ENCODE results near the gene MYLK. TPM values are rescaled to one million over a fixed set of nuclear protein-coding genes. Genes with fewer than 3 reads are reported as not detected.

MYLK gene
- total RNA-seq, 1 experiment from 2014 or later, result 75.9 TPM

GRCh38 chr3:123650101-123650500 lies 234.0 kb downstream of the MYLK start:
- no peak for DNase-seq (ENCODE audit: low read depth)

GRCh38 chr3:123648696-123649405 lies 235.3 kb downstream of the MYLK start:
- DNase-seq (ENCODE audit: low read depth), result no peak

- DNase-seq (ENCODE audit: low read depth), result no peak
These were observed 239.8 kb downstream of the MYLK start for GRCh38 chr3:123644358-123644757.

DNA sequence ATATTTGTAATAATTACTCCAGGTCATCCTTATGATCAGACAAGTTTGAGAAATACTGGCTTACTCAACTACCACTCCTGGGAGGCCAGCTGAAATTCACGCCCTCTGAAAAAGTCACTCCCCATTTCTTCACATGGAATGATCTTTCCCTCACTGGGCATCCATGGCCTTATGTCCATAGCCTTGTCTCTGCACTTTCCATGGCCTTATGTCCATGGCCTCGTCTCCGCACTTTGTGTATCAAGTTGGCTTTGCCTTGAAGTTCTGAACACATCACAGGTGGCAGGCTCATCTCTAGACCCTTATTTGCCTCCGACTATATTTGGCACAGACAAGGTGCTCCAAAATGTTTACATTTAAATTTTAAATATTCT lies 241.2 kb downstream of the MYLK start:
- DNase-seq (ENCODE audit: low read depth), result no peak

GRCh38 chr3:123642182-123642956 lies 241.8 kb downstream of the MYLK start:
- DNase-seq (ENCODE audit: low read depth), result peak; percentile 97

DNA sequence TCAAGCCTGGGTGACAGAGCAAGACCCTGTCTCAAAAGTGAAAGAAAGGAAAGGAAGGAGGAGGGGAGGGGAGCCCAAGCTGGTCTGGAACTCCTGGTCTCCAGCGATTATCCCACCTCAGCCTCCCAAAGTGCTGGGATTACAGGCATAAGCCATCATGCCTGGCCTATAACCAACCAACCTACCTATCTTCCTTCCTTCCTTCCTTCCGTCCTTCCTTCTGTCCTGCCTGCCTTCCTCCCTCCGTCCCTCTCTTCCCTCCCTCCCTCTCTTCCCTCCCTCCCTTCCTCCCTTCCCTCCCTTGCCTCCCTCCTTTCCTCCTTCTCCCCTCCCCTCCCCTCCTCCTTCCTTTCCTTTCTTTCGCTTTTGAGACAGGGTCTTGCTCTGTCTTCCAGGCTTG lies 242.6 kb downstream of the MYLK start:
- DNase-seq (ENCODE audit: low read depth), result no peak

- DNase-seq (ENCODE audit: low read depth), result no peak
These were observed 243.2 kb downstream of the MYLK start for GRCh38 chr3:123640740-123641462.

DNA sequence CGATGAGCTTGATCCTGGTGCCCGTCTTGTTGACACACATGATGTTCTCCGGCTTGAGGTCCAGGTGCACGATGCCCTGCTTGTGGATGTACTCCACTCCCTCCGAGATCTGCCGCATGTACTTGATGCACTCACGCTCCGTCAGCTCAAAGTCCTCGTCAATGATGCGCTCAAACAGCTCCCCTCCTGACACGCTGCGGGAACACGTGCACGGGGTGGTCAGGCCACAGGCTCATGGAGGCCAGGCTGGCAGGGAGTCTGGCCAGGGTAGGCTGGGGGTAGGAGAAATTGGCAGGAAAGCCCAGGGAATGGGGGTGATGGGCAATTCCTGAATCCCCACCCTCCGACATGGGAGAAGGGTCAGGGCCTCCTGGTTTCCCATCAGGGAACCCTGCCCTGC lies 243.8 kb downstream of the MYLK start:
- DNase-seq (ENCODE audit: low read depth), result no peak

DNA sequence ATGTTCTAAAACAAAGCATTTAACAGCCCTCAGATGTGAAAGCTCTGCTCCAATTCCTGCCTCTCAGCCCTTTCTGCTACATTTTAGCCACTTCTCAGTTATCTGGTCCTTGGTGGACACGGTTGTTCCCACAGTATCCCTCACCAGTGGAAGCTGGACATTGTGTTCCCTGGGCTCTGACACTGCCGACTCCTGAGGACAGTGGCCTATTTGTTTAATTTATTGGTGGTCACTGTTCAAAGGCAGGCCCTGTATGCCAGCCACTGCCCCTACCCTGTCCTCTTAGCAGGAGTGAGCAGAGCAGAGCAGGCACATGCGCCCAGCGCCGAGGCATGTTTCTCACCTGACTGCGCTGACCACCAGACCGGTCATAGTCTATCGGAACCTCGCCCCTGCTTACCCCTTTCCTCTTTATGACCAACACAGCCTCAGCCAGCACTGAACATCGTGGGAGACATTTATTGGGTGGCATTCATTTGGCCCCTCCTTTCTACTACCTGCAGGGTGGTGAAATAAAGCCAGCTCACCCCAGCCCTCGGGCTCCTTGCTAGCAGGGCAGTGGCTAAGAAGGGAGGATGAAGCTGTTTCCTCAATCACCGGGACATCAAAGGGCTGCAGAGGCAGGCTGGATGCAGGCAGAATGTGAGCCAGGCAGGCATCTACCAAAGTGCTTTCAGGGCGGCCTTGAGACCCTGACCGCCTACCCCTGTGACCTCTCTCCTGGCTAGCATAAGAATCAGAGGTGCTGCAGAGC lies 245.0 kb downstream of the MYLK start:
- DNase-seq (ENCODE audit: low read depth), result no peak

DNA sequence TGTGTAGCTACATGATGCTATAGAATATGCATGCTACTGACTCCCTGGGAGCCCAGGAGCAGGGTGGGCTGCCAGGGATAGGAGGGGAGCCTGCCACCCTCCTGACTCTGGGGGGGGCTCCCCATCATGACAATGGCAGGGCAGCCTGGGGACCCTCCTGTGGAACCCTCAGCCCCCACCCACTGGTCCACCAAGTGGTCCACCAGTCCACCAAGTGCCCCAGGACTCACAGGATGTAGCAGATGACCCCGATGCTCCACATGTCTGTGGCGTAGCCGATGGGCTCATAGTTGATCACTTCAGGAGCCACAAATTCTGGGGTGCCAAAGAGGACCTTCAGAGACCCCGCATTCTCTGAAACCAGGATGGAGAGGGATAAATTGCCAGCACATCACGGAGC lies 246.3 kb downstream of the MYLK start:
- DNase-seq (ENCODE audit: low read depth), result no peak

GRCh38 chr3:123637131-123637530 lies 247.0 kb downstream of the MYLK start:
- no peak for DNase-seq (ENCODE audit: low read depth)

DNA sequence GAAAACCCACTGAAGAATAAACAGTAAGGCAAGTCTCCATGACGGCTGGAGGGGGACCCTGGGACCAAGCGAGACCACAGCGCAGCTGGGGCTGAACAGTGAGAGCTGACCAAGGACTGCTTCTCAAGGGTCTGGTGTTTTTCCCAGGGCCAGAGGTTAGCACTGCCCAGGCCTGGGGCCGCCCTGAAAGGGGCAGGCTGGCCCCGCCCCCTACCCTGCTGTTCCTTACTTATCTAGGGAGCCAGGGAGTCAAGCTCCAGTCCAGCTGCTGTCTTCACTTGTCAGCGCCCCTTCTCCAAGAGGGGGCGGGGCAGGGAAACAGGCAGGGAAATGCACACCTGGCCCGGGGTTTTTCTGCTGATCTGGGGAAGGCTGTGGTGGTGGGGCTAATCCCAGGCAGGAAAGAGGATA lies 247.7 kb downstream of the MYLK start:
- DNase-seq (ENCODE audit: low read depth), result peak; percentile 24

- no peak for DNase-seq (ENCODE audit: low read depth)
These were observed 248.4 kb downstream of the MYLK start for GRCh38 chr3:123635717-123636116.

DNA sequence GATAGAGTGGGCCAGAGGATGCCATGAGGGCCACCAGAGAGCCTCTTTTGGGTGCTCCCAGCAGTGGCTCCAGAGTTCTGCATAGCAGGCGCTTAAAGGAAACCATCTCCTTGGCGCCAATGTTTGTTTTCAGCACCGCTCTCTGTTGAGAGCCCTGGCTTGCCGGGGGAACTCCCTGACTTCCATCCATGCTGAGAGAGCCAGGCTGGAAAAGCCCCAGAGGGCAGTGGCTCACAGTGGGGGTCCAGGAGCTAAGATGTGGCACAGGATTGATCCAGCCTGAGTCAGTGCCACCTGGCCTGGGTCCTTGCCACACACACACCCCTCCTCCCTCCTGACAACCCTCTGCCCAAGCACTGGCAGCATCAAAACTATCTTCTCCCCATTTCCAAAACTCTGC lies 248.9 kb downstream of the MYLK start:
- no peak for DNase-seq (ENCODE audit: low read depth)

DNA sequence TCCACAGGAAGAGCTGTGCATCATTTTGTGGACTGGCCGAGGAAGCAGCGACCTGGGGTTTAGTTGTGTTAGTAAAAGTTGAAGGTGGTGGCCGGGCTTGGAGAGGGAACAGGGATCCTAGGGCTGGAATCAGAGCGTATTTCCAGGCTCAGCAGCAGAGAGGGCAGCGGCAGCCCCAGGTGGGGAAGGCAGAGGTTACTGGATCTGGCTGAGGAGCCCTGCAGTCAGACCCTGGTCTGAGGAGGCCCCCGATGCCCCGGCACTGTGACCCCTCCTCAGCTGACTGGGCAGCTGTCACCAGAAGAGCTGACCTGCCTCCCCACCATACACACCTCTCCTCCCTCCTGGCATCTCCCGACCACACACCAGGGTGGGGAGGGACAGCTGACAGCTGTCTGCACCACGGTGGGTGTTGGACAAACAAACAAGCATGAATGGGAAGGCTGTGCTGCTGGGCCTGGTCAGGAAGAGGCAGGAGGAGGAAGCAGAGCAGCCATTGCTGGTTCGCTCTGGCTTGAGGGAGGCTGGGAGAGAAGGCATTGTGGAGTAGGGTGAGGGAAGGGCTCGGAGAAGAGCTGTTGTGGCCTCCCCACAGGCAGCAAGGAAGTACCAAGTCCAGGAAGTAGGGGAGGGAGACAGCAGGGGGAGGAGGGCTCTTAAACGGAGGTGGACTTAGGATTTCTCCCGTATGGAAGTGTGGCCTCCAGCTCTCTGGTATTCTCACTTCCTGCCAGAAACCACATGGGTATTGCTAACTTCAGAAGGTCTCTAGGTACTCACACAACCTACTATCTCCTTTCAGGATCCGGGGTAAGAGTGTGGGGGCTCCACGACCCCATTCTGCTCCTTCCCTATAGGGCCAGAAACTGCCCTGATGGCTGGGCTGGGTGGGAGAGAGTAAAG lies 249.7 kb downstream of the MYLK start:
- DNase-seq (ENCODE audit: low read depth), result peak; percentile 61

DNA sequence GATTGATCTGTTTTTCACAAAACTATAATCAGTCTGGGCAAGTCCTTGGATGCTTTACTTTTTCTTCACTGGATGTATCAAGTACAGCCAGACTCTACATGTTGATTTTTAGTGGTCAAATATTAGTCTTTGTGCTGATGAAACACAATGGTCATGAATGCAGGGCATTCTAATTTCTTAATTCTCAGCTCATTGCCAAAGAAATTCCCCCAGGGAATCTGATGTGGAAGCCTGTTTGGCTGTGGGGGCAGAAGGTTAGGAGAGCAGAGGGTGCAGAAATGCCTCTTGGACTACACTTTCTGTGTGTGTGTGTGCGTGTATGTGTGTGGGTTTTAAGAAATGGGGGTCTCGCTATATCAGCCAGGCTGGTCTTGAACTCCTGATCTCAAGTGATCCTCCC lies 250.6 kb downstream of the MYLK start:
- DNase-seq (ENCODE audit: low read depth), result no peak

GRCh38 chr3:123632161-123632655 lies 251.9 kb downstream of the MYLK start:
- DNase-seq (ENCODE audit: low read depth), result no peak

DNA sequence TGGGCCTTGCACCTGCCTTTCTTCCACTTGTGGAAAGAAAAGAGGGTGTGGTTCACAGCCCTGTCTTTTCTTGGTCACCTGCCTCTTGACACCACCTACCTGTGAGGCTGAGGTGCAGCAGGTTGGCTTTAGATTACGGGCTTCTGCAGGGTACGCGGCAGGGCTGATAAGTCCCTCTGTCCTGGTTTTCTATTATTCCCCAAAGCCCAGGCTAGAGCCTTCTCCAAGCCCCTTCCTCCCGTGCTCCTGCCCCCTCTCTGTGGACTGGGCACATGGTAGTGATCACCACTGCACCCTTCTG lies 254.4 kb downstream of the MYLK start:
- DNase-seq (ENCODE audit: low read depth), result no peak

DNA sequence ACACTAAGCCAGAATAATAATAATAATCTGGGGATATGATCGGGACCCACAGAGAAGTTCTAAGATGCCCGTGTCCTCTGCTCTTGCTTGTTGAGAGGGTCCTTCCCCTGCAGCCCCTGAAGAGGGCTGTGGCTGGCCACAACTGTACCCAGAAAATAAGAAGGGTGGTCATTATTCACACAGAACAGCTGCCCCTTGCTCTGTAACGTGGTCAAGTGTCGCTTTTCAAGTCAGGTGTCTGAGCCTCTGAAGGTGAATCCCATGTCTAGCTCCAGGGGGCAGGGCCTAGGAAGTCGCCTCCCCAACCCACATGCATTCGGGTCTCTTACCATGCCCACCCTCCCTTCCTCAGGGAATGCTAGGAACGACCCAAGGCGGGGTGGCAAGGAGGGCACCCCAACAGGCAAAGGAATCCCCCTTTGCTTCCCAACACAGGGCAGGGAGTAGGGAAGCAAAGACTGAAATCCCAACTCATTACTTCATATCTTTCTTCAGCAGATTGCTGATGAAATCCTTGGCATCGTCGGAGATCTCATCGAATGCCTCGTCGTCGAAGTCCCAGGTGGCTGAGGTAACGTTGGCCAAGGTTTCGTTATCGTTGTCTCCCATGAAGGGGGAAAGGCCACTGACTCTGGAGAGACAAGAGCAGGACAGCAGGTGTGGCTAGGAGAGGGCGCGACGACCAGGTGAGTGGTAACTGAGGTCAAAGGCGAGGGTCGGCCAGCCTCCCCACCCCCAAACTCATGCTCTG lies 255.0 kb downstream of the MYLK start:
- DNase-seq (ENCODE audit: low read depth), result no peak
